DMS79 (cell line): ENCODE results near the gene TNFAIP8L1.

ENCODE experiments used
- DNase-seq: peaks from one replicate; lab custom pipeline; 2025; lab: John Stamatoyannopoulos, UW

TNFAIP8L1 gene

GRCh38 chr19:4702764-4703163 is 63.4 kb downstream of the TNFAIP8L1 start:
- DNase-seq = no peak

- DNase-seq = no peak
These were observed 64.5 kb downstream of the TNFAIP8L1 start for GRCh38 chr19:4703671-4704316.

- no peak for DNase-seq
These were observed 65.0 kb downstream of the TNFAIP8L1 start for GRCh38 chr19:4704317-4704673.
